Suppressor macrophage treated with lipopolysaccharide for 4 hours (primary cell): ENCODE results near the gene DCC.
"Not testable (repeated sequence)": the region's sequence is repeated elsewhere in the genome, so short reads cannot be mapped to it uniquely, and the experiment has no call there.

ENCODE experiments used
- DNase-seq: peaks from one replicate; pipeline ENCODE4 v3.0.0-alpha.2; 2020

Gene DCC

GRCh38 chr18:53451902-53452301 lies 1111.9 kb downstream of the DCC start:
- DNase-seq = no peak

- DNase-seq = no peak
Observed at GRCh38 chr18:53457068-53457467, 1117.1 kb downstream of the DCC start.

- DNase-seq = no peak
Observed at GRCh38 chr18:53458268-53458667, 1118.3 kb downstream of the DCC start.

- no peak for DNase-seq
Observed at GRCh38 chr18:53458944-53459580, 1119.1 kb downstream of the DCC start.

GRCh38 chr18:53467756-53468155 lies 1127.8 kb downstream of the DCC start:
- DNase-seq = no peak

- DNase-seq = not testable (repeated sequence)
Observed at GRCh38 chr18:53468173-53468572, 1128.2 kb downstream of the DCC start.

GRCh38 chr18:53472546-53472945 lies 1132.5 kb downstream of the DCC start:
- DNase-seq = no peak

GRCh38 chr18:53478155-53478554 lies 1138.2 kb downstream of the DCC start:
- DNase-seq = no peak

GRCh38 chr18:53486296-53486695 lies 1146.3 kb downstream of the DCC start:
- no peak for DNase-seq

- DNase-seq = no peak
Observed at GRCh38 chr18:53489266-53489665, 1149.3 kb downstream of the DCC start.

- no peak for DNase-seq
Observed at GRCh38 chr18:53490019-53490418, 1150.0 kb downstream of the DCC start.

- DNase-seq = no peak
Observed at GRCh38 chr18:53496028-53496427, 1156.0 kb downstream of the DCC start.

GRCh38 chr18:53503914-53504441 lies 1164.0 kb downstream of the DCC start:
- DNase-seq = no peak

GRCh38 chr18:53508529-53508928 lies 1168.5 kb downstream of the DCC start:
- no peak for DNase-seq

GRCh38 chr18:53509886-53510285 lies 1169.9 kb downstream of the DCC start:
- no peak for DNase-seq

- DNase-seq = not testable (repeated sequence)
Observed at GRCh38 chr18:53511725-53512124, 1171.7 kb downstream of the DCC start.

- no peak for DNase-seq
Observed at GRCh38 chr18:53521068-53521467, 1181.1 kb downstream of the DCC start.

- DNase-seq = no peak
Observed at GRCh38 chr18:53526101-53526870, 1186.3 kb downstream of the DCC start.

GRCh38 chr18:53527365-53527764 lies 1187.4 kb downstream of the DCC start:
- DNase-seq = no peak

- no peak for DNase-seq
Observed at GRCh38 chr18:53531187-53531586, 1191.2 kb downstream of the DCC start.

GRCh38 chr18:53531896-53532295 lies 1191.9 kb downstream of the DCC start:
- DNase-seq = no peak

GRCh38 chr18:53534203-53534602 lies 1194.2 kb downstream of the DCC start:
- no peak for DNase-seq

- no peak for DNase-seq
Observed at GRCh38 chr18:53534695-53535094, 1194.7 kb downstream of the DCC start.

- DNase-seq = no peak
Observed at GRCh38 chr18:53536908-53537307, 1196.9 kb downstream of the DCC start.
